Body of pancreas (tissue), 4 donors: ENCODE data around the gene SMIM15. TPM values are rescaled to one million over a fixed set of nuclear protein-coding genes. Genes with fewer than 3 reads are reported as not detected.

ENCODE experiments used
- ATAC-seq: fragments of 150-250 bp; one replicate; pipeline ENCODE4 v1.9.1; 2016
- DNase-seq, 4 donors: peaks; one replicate each; pipeline ENCODE4 v3.0.0-alpha.2; 2019
- H3K27ac ChIP-seq, 4 donors: fragments of 200-600 bp; sonication (generic); 1 replicate in 3 of 4; 2 replicates in 1 of 4; pipeline versions ENCODE4 v1.5.1 to v1.6.1; 2016 to 2019; ENCODE audit warnings: mild to moderate bottlenecking in 1 of 4, mixed read lengths in 1 of 4, moderate library complexity in 1 of 4
- H3K27me3 ChIP-seq, 2 donors: fragments of 200-600 bp; sonication (generic); one replicate each; pipeline ENCODE4 v1.6.0; 2016; ENCODE audit warnings: mild to moderate bottlenecking in 1 of 2
- H3K36me3 ChIP-seq, 2 donors: fragments of 200-600 bp; sonication (generic); replicated peaks in 1 of 2; 2 replicates each; pipeline ENCODE4 v1.5.1; 2016; ENCODE audit warnings: low read depth in 2 of 2; ENCODE audit not compliant: insufficient read depth in 1 of 2
- H3K4me1 ChIP-seq: fragments of 200-600 bp; sonication (generic); one replicate; pipeline ENCODE4 v1.6.0; 2016
- H3K4me3 ChIP-seq, 2 donors: fragments of 200-600 bp; sonication (generic); 1 replicate in 1 of 2; 2 replicates in 1 of 2; pipeline ENCODE4 v1.5.1; 2016 to 2019
- H3K9me3 ChIP-seq, 3 donors: fragments of 200-600 bp; sonication (generic); 1 replicate in 2 of 3; 2 replicates in 1 of 3; pipeline ENCODE4 v1.5.1; 2016
- POLR2A ChIP-seq, 3 donors: fragments of 450-650 bp; IDR thresholded peaks; one replicate each; pipeline ENCODE4 v1.6.1; 2016; ENCODE audit warnings: antibody characterized with exemption in 3 of 3, mild to moderate bottlenecking in 2 of 3
- WGBS, 2 donors: methylation state at CpG; one replicate each; pipeline ENCODE4 v1.1.5; 2017; 5-methylcytosine and 5-hydroxymethylcytosine counted together
- intact Hi-C: fragments of 100-400 bp; cut with DNase I; formaldehyde crosslinking; loops from one replicate; pipeline ENCODE4 v1.15.1; 2023
- total RNA-seq, 2 donors: library from RNA; depleted of rRNA; stranded (reverse); fragments of >200 nt; gene quantifications; one replicate each; pipeline ENCODE4 v1.1.0, GENCODE V29; 2016
- TF ChIP-seq, protein P1 (sequence below), 7 experiments: fragments of 450-650 bp in 4 of 7; fragments of 200-600 bp in 3 of 7; sonication (generic) in 3 of 7; IDR thresholded peaks; one replicate each; pipeline ENCODE4 v1.5.1; 2016 to 2019; ENCODE audit warnings: antibody characterized with exemption in 7 of 7

The SMIM15 gene
- total RNA-seq, 2 donors from 2014 or later, result 8.2 to 15.6 TPM

DNA sequence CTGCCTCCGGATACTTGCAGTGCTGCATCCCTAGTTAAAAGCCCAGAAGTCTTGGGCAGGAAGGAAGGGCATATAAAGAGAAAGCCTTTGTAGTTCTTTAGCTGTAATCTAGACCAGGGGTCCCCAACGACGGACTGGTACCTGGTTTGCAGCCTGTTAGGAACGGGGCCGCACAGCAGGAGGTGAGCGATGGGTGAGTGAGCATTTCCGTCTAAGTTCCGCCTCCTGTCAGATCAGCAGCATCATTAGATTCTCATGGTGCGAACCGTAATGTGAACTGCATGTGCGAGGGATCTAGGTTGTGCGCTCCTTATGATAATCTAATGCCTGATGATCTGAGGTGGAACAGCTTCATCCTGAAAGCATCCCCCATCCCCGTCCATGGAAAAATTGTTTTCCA lies 1.6 kb upstream of the SMIM15 start:
- H3K27ac ChIP-seq, result peak overlapping the region in 2 of 4 donors; percentile 95 to 98
- WGBS, 2 donors, result 98% methylated on average over 13 of the region's 13 CpGs
- no peak overlapping the region for H3K4me3 ChIP-seq
- H3K27me3 ChIP-seq, result no peaks in the 10 kb centered on the region
- H3K4me1 ChIP-seq, result peaks cover 34% of the 10 kb centered on the region
- H3K36me3 ChIP-seq, result peaks cover 0 to 2% of the 10 kb centered on the region in 2 donors
- intact Hi-C loops, result loop anchor here (10.0 kb wide), 1 partner anchor 161 kb away; no protein-coding TSS in a partner anchor
- TF ChIP-seq, protein P1, sequence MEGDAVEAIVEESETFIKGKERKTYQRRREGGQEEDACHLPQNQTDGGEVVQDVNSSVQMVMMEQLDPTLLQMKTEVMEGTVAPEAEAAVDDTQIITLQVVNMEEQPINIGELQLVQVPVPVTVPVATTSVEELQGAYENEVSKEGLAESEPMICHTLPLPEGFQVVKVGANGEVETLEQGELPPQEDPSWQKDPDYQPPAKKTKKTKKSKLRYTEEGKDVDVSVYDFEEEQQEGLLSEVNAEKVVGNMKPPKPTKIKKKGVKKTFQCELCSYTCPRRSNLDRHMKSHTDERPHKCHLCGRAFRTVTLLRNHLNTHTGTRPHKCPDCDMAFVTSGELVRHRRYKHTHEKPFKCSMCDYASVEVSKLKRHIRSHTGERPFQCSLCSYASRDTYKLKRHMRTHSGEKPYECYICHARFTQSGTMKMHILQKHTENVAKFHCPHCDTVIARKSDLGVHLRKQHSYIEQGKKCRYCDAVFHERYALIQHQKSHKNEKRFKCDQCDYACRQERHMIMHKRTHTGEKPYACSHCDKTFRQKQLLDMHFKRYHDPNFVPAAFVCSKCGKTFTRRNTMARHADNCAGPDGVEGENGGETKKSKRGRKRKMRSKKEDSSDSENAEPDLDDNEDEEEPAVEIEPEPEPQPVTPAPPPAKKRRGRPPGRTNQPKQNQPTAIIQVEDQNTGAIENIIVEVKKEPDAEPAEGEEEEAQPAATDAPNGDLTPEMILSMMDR (IDR thresholded peaks at IDR 0.05), result no peak
- TF ChIP-seq POLR2A (IDR thresholded peaks at IDR 0.05), result no peak
- ATAC-seq, result no peak
- DNase-seq, result no peak
- no peaks in the 10 kb centered on the region for H3K9me3 ChIP-seq

DNA sequence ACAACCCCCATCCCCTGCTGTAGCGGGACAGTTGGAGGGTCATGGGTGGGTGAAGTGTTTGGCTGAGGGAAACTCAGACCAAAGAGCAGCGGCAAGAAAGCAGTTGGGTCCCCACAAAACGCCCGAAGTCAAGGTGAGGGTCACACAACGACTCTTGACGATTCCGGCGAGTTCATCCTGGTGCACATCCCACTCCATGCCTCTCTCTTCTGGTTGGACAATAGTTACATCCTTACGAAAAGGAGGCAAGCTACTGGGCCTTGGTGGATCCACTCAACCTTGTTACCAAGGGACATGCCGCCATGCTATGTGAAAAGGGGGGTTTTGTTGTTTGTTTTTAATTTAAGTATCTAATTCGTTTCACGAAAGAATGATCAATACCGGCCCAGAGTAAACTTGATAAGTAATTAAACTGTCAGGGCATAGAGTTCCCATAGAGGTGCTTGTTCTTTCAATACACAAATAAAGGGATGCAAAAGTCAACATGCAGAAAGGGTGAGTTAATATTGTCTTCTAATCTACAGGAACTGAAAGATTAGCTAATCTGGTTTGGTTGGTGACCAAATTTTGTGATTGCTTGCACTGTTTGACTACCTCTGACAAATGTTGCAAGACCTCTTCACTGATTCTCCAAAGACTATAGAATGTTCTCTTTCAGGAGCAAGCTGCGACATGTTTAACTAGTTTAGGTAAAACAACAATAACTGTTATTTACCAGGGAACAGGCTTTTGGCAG lies 732 bp upstream of the SMIM15 start:
- H3K9me3 ChIP-seq, result no peaks in the 10 kb centered on the region
- TF ChIP-seq, protein P1 (IDR thresholded peaks at IDR 0.05), result no peak
- no peak for TF ChIP-seq POLR2A (IDR thresholded peaks at IDR 0.05)
- no peaks in the 10 kb centered on the region for H3K27me3 ChIP-seq
- H3K27ac ChIP-seq, result peak overlapping the region; percentile 84 to 98 (median 94)
- peaks cover 34% of the 10 kb centered on the region for H3K4me1 ChIP-seq
- peaks cover 0 to 2% of the 10 kb centered on the region in 2 donors for H3K36me3 ChIP-seq
- DNase-seq (peak; percentile 20 to 30 (median 20)), ATAC-seq (peak; percentile 11)
- peak overlapping the region; percentile 35 to 85 for H3K4me3 ChIP-seq
- intact Hi-C loops, result loop anchor here (10.0 kb wide), 1 partner anchor 162 kb away; no protein-coding TSS in a partner anchor
- WGBS, 2 donors, result 12 to 16% methylated on average over 7 to 14 of the region's 14 CpGs

DNA sequence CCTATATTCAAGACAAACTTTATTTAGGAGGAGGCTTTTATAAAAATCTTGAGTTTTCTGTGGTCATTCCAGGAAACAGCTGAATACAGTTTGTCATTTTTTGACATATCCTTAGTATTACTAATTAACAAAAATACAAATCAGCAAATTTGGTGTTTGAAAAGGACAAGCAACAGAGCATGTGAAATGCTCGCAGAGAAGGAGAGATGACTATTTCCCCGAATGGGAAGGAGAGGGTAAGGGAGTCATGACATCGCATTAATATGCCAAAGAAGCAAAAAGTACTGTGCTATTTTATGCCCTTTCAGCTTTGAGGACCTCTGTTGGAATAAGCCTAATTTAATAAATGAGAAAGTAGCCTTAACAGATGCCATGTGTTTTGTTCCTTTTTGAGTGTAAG lies 1.8 kb downstream of the SMIM15 start:
- Histone ChIP-seq H3K36me3 (peaks cover 0 to 2% of the 10 kb centered on the region in 2 donors), H3K9me3 (no peaks in the 10 kb centered on the region), H3K4me1 (peaks cover 34% of the 10 kb centered on the region), H3K27me3 (no peaks in the 10 kb centered on the region), H3K4me3 (no peak overlapping the region), H3K27ac (no peak overlapping the region)
- ATAC-seq (no peak), DNase-seq (no peak)
- 80 to 81% methylated on average over 3 of the region's 3 CpGs for WGBS, 2 donors
- intact Hi-C loops, result loop anchor here (10.0 kb wide), 1 partner anchor 164 kb away; no protein-coding TSS in a partner anchor
- no peak for TF ChIP-seq POLR2A (IDR thresholded peaks at IDR 0.05)
- TF ChIP-seq, protein P1 (IDR thresholded peaks at IDR 0.05), result no peak

DNA sequence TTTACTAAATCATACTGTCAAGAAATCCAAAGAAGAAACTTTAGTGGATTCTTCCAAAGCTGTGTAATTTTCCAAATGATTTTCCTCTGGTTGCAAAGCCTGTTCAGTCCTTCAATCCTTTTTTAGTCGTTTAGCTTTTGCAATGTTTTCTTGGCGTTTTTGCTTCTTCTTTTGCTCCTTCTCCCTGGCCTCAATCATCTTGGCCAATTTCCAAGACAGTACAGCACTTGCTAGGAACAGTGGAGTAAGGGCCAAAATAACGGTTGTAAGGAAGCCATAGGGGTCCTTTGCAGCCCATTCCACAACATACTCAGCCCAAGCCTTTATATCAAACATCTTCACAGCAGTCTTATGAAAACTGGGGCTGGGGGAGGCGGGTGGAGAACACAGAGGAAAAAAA lies 2.4 kb downstream of the SMIM15 start:
- intact Hi-C loops, result loop anchor here (10.0 kb wide), 1 partner anchor 165 kb away; no protein-coding TSS in a partner anchor
- no peaks in the 10 kb centered on the region for H3K9me3 ChIP-seq
- TF ChIP-seq, protein P1 (IDR thresholded peaks at IDR 0.05), result no peak
- no peak for TF ChIP-seq POLR2A (IDR thresholded peaks at IDR 0.05)
- WGBS, 2 donors, result 46 to 54% methylated on average over 4 of the region's 4 CpGs
- DNase-seq (no peak), ATAC-seq (no peak)
- H3K36me3 ChIP-seq, result peaks cover 0 to 2% of the 10 kb centered on the region in 2 donors
- H3K4me1 ChIP-seq, result peaks cover 34% of the 10 kb centered on the region
- H3K4me3 ChIP-seq, result no peak overlapping the region
- no peaks in the 10 kb centered on the region for H3K27me3 ChIP-seq
- no peak overlapping the region for H3K27ac ChIP-seq
